HL-60 (cell line): ENCODE results near the gene SOX9.

Source experiments
- CTCF ChIP-seq: IDR thresholded peaks from one replicate; pipeline ENCODE4 v1.5.1; 2011; ENCODE audit warnings: low read length, control low read depth, inconsistent platforms; ENCODE audit not compliant: insufficient read depth
- GABPA ChIP-seq: IDR thresholded peaks from 2 replicates; pipeline ENCODE4 v1.6.1; 2012; ENCODE audit warnings: low read depth
- POLR2AphosphoS5 ChIP-seq: IDR thresholded peaks from 2 replicates; pipeline ENCODE4 v1.6.1; 2012; ENCODE audit warnings: low read depth

GRCh38 chr17:72111336-72111923 lies 9.4 kb upstream of the SOX9 start:
- TF ChIP-seq CTCF: no peak
- TF ChIP-seq POLR2AphosphoS5: no peak
- TF ChIP-seq GABPA: no peak
